HG02798 (cell line): ENCODE measurements around the gene NUDT6.
A peak's percentile ranks its signal among the peaks of the same experiment; 100 is the strongest.

Source experiments
- ATAC-seq: cut with Tn5 transposase; IDR thresholded peaks from one replicate; pipeline ENCODE4 v1.9.1; 2021; ENCODE audit warnings: mild to moderate bottlenecking; ENCODE audit not compliant: unreplicated experiment, poor library complexity

Gene NUDT6

DNA sequence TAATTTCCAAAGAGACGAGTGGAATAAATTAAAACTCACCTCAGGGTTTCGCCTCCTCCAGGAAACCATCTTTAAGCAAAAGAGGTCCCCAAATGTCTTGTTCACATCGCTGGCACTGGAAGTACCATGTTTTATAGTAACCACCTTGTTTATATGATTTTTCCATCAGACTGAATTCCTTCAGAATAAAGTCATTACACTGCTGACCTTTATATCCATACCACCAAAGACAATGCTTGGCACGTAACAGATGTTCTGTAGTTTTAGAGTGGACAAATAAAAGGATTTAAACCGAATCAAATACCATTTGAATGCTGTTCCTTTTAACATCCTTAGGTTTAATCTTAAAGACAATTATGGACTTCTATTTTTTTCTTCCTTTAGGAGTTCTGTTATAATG, 4.7 kb downstream of the NUDT6 start:
- ATAC-seq = no peak

DNA sequence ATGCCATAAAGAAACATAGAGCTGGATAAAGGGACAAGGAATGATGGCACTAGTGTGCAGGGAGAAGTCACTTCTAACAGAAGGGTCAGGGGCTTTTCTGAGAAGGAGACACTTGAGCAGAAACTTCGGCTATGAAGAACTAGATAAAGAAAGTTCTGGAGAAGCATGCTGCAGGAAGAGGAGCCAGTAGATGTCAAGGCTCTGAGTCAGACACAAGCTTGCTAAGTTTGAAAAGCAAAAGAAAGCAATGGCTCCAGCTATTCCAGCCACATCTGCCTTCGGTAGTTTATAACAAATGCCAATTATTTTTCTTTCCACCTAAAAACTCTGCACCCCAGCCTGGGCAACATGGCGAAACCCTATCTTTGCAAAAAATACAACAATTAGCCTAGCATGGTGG, 7.5 kb downstream of the NUDT6 start:
- ATAC-seq = no peak

DNA sequence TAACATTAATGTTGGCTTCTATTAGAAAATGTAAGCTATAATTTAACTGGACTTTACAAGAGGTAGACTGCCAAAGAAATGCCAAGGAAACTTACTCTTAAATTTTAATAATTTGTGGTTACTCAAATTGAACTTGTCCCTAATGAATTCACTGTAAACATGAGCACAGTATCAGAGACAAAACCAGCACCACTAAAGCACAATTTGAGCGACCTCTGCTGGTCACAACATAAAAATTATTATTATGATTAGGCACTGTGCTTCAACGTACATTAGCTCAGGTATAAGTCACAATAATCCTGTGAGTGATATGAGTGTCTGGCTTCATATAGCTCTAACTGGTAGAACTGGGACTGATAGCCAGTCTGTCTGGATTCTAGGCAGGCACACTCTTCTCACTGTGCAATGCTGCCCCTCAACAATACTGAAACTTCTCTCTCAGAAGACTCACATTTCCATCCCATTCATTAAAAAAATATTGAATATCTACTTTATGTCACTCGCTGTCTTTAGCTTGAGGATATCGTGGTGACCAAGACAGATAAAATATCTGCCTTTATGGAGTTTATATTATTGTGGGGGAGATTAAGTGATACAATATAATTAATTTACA, 8.0 kb downstream of the NUDT6 start:
- ATAC-seq = peak; percentile 89

DNA sequence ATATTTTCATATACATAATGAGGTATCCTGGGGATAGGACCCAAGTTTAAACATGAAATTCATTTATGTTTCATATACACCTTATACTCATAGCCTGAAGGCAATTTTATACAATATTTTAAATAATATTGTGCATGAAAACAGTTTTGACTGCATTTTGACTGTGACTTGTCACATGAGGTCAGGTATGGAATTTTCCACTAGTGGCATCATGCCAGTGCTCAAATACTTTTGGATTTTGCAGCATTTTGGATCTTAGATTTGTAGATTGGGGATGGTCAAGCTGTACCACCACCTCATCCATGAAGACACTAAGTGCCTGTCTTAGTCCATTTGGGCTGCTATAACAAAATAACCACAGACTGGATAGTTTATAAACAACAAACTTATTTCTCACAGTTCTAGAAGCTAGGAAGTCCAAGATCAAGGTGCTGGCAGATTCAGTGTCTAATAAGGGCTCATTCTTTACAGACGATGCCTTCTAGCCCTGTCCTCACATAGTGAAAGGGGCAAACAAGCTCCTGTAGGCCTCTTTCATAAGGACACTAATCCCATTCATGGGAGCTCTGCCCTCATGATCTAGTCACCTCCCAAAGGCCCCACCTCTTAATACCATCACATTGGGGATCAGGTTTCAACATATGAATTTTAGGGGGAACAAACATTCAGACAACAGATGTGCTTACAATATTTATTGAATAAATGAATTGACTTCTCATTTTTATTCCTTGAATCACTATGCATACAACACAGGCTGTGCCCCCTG, 9.4 kb downstream of the NUDT6 start:
- no peak for ATAC-seq

DNA sequence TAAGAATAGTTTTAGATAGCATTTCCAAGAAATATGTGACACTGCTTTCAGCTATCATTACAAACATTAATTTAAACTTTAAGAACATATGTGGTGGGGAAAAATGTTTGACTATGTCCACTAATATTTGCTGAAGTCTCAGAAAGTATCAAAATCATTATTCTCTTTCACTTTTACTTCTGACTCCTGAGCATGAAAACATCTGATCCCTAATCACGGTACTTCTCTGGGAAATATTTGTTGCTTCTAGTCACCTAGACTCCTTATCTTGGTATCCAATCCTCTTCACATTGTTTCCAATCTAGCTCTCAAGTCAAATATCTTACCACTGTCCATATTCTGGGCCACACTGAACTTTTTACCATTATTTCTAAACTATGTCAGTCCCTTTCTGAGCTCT, 10.8 kb downstream of the NUDT6 start:
- no peak for ATAC-seq

DNA sequence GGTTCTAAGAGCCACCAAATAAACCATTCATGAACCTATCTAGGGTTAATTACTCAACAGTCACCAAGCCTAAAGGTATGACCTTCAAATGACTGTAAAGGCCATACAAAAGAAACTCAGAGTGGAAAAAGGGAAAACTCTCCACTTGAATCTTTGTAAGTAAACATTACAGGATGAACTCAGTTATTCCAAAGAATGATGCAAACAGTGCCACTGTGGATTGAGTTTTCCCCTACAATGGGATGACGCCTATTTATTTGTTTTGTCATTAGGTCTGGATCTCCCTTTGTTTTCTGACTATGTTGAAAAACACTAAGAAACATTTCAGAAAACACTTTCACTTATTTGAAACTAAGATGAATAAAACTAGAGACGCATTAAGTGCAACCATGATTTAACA, 12.7 kb downstream of the NUDT6 start:
- ATAC-seq = no peak

DNA sequence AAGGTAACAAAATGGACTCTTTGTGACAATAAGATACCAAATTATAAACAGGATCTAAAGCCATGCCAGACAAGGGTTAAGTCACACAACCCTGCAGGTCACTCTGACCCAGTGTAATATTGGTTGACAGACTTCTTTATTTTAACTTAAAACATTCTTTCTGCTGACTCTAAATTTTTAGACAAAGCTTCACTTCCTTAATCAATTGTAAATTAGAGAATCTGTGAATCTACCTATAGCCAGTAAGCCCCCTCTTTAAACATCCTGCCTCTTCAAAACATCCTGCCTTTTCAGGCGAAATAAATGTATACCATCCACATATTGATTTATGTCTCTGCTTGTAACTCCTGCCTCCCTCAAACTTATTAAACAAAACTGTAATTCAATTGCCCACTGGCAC, 14.2 kb downstream of the NUDT6 start:
- ATAC-seq = no peak

DNA sequence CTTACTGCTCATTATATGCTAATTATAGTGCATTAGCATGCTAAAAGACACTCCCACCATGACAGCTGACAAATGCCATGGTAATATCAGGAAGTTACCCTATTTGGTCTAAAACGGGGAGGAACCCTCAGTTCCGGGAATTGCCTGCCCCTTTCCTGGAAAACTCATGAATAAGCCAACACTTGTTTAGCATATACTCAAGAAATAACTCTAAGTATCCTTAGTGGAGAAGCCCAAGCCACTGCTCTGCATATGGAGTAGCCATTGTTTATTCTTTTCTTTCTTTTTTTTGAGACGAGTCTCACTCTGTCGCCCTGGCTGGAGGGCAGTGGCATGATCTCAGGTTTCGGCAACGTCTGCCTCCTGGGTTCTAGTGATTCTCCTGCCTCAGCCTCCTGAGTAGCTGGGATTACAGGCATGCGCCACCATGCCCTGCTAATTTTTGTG, 15.5 kb downstream of the NUDT6 start:
- ATAC-seq = no peak

DNA sequence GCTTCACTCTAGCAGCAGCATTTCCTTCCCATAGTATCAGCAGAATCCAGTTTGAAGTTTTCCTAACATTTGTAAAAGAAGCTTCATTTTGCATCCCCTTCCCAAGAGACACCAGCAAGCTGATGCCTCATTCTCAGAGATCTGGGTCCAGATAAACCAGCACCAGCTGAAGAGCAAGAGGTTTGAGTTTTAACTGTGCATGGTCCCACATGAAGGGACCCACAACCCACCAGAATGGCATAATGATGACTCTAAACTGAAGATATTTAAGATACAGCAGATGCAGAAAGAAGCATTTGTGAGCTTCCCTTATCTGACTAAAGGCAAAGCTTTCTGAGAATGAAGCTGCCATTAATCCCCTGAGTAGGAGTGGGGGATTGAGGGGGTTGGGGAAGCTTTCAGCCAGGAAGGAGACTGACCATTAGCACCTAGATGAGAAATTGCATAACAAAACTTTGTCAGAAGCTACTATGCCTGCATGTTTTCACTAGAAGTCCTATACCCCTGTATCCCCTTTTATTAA, 18.6 kb downstream of the NUDT6 start:
- no peak for ATAC-seq

DNA sequence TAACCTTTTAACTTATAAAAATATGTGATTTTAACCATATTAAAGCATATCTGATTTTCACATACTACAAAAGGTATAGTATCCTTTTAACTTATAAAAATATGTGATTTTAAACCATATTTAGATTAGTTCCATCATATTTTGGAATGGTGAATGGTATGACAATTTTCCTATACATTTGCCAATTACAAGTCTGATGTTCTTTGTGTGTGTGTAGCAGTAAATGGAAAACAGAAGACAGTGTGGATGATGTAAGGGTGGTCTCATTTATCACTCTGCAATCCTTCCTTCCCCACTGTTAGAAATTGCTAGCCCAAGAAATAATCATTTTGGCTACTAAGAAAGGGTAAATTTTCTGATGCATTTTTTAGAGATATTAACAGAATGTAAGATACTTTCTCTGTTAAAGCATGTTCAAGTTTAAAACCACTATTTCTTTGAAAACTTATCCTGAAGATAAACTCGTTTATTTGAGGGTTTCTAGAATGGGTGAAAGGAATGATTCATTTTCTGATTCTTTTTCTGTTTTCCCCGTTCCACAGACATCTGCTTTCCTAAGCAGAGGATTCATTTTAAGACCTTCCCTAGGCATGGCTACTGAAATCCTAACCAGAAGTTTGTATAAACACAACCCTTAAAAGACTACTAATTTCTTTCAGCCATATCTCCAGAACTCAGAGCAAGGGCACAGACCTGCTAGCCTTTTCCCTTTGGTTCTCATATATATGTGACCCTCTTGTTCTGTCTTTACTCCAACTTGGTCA, 21.0 kb downstream of the NUDT6 start:
- ATAC-seq = no peak

DNA sequence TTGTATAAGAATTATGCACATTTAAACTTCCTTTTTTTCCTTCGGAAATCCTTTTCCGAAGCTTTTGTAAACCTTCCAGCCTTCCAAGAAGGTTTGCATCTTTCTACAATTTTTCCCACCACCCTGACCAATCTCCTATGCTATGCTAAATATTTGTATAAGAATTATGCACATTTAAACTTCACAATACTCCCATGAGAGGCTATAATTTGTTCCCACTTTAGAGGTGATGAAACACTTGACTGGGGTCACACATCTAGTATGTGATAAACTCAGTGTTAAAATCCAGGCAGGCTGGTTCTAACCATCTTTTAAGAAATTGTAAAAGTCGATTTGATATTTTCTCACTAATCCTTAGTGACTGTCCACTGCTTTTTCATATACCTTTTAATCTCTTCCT, 22.1 kb downstream of the NUDT6 start:
- no peak for ATAC-seq

DNA sequence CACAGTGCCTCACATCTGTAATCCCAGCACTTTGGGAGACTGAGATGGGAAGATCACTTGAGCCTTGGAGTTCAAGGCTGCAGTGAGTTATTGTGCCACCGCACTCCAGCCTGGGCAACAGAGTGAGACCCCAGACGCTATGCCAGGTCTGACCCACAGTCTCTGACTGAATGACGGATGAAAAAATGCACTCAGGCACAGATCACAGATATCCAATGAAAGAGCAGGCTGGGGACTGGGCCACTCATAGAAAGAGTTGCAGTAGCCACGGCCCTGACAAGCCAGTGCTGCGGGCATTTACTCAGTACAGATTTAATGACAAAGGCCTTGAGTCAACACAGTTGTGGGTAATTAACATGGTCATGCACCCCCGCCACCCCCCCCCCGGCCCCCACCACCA, 22.7 kb downstream of the NUDT6 start:
- no peak for ATAC-seq

DNA sequence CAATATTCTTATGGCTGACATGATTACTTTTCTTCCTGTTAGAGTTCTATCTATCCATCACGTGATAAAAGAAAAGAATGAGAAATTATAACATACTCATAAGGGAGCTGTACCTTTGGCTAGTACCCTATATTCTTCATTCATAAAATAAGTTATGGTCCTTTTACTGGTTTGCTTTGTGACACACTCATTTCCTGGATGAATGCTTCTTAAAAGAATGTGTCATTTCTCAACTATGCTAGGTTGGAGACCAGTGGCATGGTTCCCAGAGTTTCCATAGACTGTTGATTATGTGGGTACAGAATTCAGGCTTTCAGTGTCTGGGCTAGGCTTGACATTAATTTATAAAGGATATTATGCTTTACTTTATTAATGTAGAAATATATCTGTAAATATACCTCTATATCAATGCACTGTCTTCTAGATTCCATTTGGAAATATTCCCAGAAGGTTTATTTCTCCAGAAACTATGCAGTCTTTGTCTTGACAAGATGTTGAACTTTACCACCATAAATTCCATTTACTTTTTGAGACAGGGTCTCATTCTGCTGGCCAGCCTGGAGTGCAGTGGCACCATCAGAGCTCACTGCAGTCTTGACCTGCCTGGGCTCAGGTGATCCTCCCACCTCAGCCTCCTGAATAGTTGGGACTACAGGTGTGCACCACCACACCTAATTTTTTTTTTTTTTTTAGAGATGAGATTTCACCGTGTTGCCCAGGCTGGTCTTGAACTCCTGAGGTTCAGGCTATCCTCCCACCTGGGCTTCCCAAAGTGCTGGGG, 23.8 kb downstream of the NUDT6 start:
- ATAC-seq = no peak

DNA sequence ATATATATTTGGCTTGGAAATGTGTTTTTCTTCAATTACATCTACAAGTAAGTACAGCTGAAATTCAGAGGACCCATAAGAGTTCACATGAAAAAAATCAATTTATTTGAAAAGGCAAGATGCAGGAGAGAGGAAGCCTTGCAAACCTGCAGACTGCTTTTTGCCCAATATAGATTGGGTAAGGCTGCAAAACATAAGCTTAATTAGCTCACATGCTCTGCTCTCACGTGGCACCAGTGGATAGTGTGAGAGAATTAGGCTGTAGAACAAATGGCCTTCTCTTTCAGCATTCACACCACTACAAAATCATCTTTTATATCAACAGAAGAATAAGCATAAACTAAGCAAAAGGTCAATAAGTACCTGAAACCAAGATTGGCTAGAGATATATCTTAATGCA, 26.1 kb downstream of the NUDT6 start:
- ATAC-seq = no peak

DNA sequence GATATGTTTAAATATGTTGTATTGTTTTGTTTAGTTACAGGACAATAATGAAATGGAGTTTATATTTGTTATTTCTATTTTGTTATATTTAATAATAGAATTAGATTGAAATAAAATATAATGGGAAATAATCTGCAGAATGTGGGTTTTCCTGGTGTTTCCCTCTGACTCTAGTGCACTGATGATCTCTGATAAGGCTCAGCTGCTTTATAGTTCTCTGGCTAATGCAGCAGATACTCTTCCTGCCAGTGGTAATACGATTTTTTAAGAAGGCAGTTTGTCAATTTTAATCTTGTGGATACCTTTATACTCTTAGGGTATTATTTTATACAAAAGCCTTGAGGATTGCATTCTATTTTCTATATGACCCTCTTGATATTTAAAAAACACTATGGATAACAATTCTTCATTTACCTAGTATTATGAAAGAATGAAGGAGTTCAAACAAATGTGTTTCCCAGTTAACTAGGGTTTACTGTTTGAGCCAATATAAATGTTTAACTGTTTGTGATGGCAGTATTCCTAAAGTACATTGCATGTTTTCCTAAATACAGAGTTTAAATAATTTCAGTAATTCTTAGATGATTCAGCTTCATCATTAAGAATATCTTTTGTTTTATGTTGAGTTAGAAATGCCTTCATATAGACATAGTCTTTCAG, 26.9 kb downstream of the NUDT6 start:
- no peak for ATAC-seq

DNA sequence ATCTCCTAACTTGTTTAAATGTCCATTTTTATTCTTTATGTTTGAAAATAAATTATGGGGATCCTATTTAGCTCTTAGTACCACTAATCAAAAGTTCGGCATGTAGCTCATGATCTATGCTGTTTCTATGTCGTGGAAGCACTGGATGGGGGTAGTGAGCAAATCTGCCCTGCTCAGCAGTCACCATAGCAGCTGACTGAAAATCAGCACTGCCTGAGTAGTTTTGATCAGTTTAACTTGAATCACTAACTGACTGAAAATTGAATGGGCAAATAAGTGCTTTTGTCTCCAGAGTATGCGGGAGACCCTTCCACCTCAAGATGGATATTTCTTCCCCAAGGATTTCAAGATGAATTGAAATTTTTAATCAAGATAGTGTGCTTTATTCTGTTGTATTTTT, 27.6 kb downstream of the NUDT6 start:
- ATAC-seq = no peak

DNA sequence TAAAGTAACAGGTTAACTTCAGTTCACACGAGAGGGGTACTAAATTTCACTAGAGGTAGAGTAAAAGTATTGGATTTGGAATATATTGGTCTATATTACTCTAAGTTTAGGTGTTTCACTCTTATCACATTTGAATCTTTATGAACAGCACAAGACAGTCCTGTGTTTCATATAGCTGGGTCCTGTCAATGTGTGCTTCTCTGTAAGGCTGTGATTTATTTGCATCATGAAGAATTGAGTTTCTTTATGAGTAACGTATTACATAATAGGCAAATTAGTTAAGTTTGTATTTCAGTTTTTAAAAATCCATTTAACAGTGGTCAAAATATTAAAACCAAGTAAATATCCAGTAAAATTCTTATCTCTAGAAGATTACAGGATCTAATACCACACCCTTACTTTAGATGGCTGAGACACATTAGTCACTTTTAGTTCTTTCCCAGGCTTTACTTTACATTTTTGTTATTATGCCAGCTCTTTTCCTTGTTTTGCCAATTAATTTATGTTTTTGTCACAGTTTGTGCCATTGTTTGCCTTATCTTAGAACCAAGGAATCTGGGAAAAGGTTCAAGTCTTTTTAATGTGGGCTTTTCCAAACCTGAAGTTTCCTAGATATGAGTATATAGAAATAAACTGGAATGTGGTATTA, 32.1 kb downstream of the NUDT6 start:
- no peak for ATAC-seq

DNA sequence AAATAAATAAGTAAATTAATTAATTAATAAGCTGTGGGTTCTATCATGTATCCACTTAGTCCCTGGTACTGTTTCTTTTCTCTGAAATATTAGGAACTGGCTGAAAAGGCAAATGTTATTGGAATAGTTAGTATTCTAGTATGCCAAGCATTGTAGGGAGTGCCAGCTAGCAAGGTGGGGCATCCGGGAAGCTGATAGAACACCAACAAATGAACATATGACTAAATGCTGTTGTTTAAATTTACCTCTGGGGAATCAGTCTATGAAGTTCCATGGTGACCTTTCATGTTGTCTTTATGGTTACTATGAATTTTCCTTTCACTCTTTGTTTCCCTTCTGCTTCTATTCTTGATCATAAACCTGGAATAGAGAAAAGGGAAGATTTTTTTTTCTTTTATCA, 32.7 kb downstream of the NUDT6 start:
- no peak for ATAC-seq

DNA sequence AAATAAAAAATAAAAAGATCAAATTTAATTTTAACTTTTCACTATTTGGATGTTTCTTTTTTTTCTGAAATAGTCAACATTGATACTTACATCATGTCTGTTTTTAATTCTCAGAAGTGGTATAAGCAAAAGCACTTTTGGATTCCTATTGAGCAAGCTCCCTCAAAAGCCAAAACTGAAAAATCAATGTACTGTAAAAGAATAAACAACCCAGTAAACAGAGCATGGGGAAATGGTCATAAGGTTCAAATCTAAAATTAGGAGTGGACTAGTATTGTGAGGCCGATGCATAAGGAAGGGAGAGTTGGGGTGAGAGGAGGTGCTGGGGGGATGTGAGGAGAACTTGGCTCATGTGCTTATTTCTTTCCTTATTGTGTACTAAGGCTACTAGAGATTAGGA, 37.9 kb downstream of the NUDT6 start:
- ATAC-seq = no peak
